ENCODE results near the gene TBC1D21.

TBC1D21 gene

DNA sequence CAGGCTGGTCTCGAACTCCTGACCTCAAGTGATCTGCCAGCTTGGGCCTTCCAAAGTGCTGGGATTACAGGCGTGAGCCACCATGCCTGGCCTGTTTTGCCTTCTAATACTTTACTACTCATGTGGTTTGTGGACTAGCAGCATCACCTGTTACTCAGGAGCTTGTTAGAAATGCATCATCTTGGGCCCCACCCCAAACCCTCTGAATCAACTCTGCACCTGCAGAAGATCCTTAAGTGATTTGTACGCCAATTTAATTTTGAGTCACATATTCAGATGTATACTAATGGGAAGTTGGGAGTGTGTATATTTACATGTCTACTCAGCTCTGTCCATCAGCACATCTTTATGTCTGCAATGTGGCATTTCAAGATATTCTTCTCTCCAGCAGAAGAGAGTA is 6.1 kb downstream of the TBC1D21 start:
- Histone ChIP-seq H3K36me3 (ENCODE audit: control insufficient read depth, insufficient read depth, low read length, severe bottlenecking) (no peaks in the 10 kb centered on the region), H3K27me3 (replicated peaks; ENCODE audit: control insufficient read depth, insufficient read depth, low read length) (peaks cover 29% of the 10 kb centered on the region), H3K9ac (ENCODE audit: low read length) (no peak overlapping the region), H3K4me1 (ENCODE audit: control insufficient read depth, insufficient read depth, low read length) (no peaks in the 10 kb centered on the region), H3K9me3 (ENCODE audit: control insufficient read depth, low read length) (no peaks in the 10 kb centered on the region), H3K4me3 (ENCODE audit: low read length) (no peak overlapping the region)
- DNase-seq (ENCODE audit: low read depth) = no peak

- H3K4me3 ChIP-seq (ENCODE audit: low read length) = no peak overlapping the region
- H3K27me3 ChIP-seq (replicated peaks; ENCODE audit: control insufficient read depth, insufficient read depth, low read length) = peaks cover 39% of the 10 kb centered on the region
- H3K9ac ChIP-seq (ENCODE audit: low read length) = no peak overlapping the region
- DNase-seq (ENCODE audit: low read depth) = no peak
- H3K9me3 ChIP-seq (ENCODE audit: control insufficient read depth, low read length) = no peaks in the 10 kb centered on the region
- H3K4me1 ChIP-seq (ENCODE audit: control insufficient read depth, insufficient read depth, low read length) = peaks cover 10% of the 10 kb centered on the region
- H3K36me3 ChIP-seq (ENCODE audit: control insufficient read depth, insufficient read depth, low read length, severe bottlenecking) = no peaks in the 10 kb centered on the region
These were observed 8.4 kb downstream of the TBC1D21 start for GRCh38 chr15:73881579-73882320.

DNA sequence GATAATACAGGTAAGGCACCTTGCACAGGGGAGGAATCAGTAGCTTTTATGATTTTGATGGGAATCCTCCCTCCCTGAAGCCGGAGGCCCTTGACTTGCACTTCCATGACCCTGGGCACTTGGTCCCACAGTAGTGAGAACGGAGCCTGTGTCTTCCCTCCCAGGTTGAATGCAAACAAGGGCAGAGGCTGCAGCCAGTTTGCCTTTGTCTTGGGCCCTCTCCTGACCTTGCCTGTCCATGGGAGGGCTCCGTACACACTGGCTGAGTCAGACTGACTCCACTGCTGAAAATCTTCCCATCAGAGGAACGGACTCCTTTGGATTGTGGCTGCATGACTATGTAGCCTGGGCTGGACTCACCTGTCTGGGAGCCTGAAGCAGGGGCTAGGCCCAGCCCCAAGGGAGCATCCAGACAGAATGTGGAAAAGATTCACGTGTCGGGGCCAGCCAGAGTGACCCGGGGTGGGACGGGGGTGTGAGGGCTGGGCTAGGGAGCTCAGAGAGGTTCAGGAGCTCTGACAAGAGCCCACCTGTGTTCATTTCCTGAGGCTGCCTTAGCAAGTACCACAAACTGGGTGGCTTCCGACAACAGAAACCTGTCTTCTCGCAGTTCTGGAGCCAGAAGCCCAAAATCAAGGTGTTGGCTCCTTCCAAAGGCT is 9.5 kb downstream of the TBC1D21 start:
- H3K4me1 ChIP-seq (ENCODE audit: control insufficient read depth, insufficient read depth, low read length) = peaks cover 10% of the 10 kb centered on the region
- no peak for DNase-seq (ENCODE audit: low read depth)

GRCh38 chr15:73884159-73884558 is 10.8 kb downstream of the TBC1D21 start:
- Histone ChIP-seq H3K4me3 (ENCODE audit: low read length) (no peak overlapping the region), H3K9ac (ENCODE audit: low read length) (no peak overlapping the region), H3K9me3 (ENCODE audit: control insufficient read depth, low read length) (no peaks in the 10 kb centered on the region), H3K36me3 (ENCODE audit: control insufficient read depth, insufficient read depth, low read length, severe bottlenecking) (no peaks in the 10 kb centered on the region), H3K4me1 (ENCODE audit: control insufficient read depth, insufficient read depth, low read length) (peaks cover 10% of the 10 kb centered on the region), H3K27me3 (replicated peaks; ENCODE audit: control insufficient read depth, insufficient read depth, low read length) (peaks cover 52% of the 10 kb centered on the region)
- DNase-seq (ENCODE audit: low read depth) = no peak

More for the DNA sequence above, 9.5 kb downstream of the TBC1D21 start:
- Histone ChIP-seq H3K9me3 (ENCODE audit: control insufficient read depth, low read length) (no peaks in the 10 kb centered on the region), H3K4me3 (ENCODE audit: low read length) (no peak overlapping the region), H3K9ac (ENCODE audit: low read length) (no peak overlapping the region), H3K36me3 (ENCODE audit: control insufficient read depth, insufficient read depth, low read length, severe bottlenecking) (no peaks in the 10 kb centered on the region), H3K27me3 (replicated peaks; ENCODE audit: control insufficient read depth, insufficient read depth, low read length) (peaks cover 39% of the 10 kb centered on the region)

GRCh38 chr15:73885954-73886700 is 12.8 kb downstream of the TBC1D21 start:
- no peaks in the 10 kb centered on the region for H3K36me3 ChIP-seq (ENCODE audit: control insufficient read depth, insufficient read depth, low read length, severe bottlenecking)
- peaks cover 10% of the 10 kb centered on the region for H3K4me1 ChIP-seq (ENCODE audit: control insufficient read depth, insufficient read depth, low read length)
- DNase-seq (ENCODE audit: low read depth) = no peak
- H3K9ac ChIP-seq (ENCODE audit: low read length) = no peak overlapping the region
- H3K27me3 ChIP-seq (replicated peaks; ENCODE audit: control insufficient read depth, insufficient read depth, low read length) = peaks cover 64% of the 10 kb centered on the region
- no peaks in the 10 kb centered on the region for H3K9me3 ChIP-seq (ENCODE audit: control insufficient read depth, low read length)
- no peak overlapping the region for H3K4me3 ChIP-seq (ENCODE audit: low read length)

GRCh38 chr15:73886717-73887345 is 13.5 kb downstream of the TBC1D21 start:
- Histone ChIP-seq H3K4me3 (ENCODE audit: low read length) (no peak overlapping the region), H3K4me1 (ENCODE audit: control insufficient read depth, insufficient read depth, low read length) (peaks cover 10% of the 10 kb centered on the region), H3K36me3 (ENCODE audit: control insufficient read depth, insufficient read depth, low read length, severe bottlenecking) (no peaks in the 10 kb centered on the region), H3K9me3 (ENCODE audit: control insufficient read depth, low read length) (no peaks in the 10 kb centered on the region), H3K9ac (ENCODE audit: low read length) (no peak overlapping the region), H3K27me3 (replicated peaks; ENCODE audit: control insufficient read depth, insufficient read depth, low read length) (peaks cover 60% of the 10 kb centered on the region)
- DNase-seq (ENCODE audit: low read depth) = no peak

DNA sequence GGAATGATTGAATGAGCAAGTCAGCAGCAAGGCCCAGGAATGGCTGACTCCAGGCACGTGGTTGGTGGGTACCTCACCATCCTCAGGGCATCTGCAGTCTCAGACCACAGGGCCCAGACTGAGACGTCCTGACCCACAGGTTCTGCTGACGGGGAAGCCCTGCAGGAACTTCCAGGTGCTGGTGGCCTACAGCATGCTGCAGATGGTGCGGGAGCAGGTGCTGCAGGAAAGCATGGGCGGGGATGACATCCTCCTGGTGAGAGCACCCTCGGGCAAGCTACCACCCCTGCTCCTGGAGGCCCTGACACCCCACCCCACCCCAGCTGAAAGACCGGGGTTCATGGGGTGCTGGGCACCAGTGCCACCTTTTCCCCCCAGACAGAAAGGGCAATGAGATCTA is 14.1 kb downstream of the TBC1D21 start:
- Histone ChIP-seq H3K4me3 (ENCODE audit: low read length) (no peak overlapping the region), H3K4me1 (ENCODE audit: control insufficient read depth, insufficient read depth, low read length) (peaks cover 10% of the 10 kb centered on the region), H3K9ac (ENCODE audit: low read length) (no peak overlapping the region), H3K27me3 (replicated peaks; ENCODE audit: control insufficient read depth, insufficient read depth, low read length) (peaks cover 56% of the 10 kb centered on the region), H3K36me3 (ENCODE audit: control insufficient read depth, insufficient read depth, low read length, severe bottlenecking) (no peaks in the 10 kb centered on the region), H3K9me3 (ENCODE audit: control insufficient read depth, low read length) (no peaks in the 10 kb centered on the region)
- no peak for DNase-seq (ENCODE audit: low read depth)

GRCh38 chr15:73888224-73889041 is 15.1 kb downstream of the TBC1D21 start:
- peaks cover 46% of the 10 kb centered on the region for H3K27me3 ChIP-seq (replicated peaks; ENCODE audit: control insufficient read depth, insufficient read depth, low read length)

GRCh38 chr15:73889053-73889761 is 15.8 kb downstream of the TBC1D21 start:
- Histone ChIP-seq H3K4me1 (ENCODE audit: control insufficient read depth, insufficient read depth, low read length) (peaks cover 10% of the 10 kb centered on the region), H3K9me3 (ENCODE audit: control insufficient read depth, low read length) (no peaks in the 10 kb centered on the region)

More at GRCh38 chr15:73888224-73889041, 15.1 kb downstream of the TBC1D21 start:
- H3K9me3 ChIP-seq (ENCODE audit: control insufficient read depth, low read length) = no peaks in the 10 kb centered on the region
- DNase-seq (ENCODE audit: low read depth) = no peak
- no peak overlapping the region for H3K4me3 ChIP-seq (ENCODE audit: low read length)
- peaks cover 10% of the 10 kb centered on the region for H3K4me1 ChIP-seq (ENCODE audit: control insufficient read depth, insufficient read depth, low read length)
- H3K36me3 ChIP-seq (ENCODE audit: control insufficient read depth, insufficient read depth, low read length, severe bottlenecking) = no peaks in the 10 kb centered on the region
- H3K9ac ChIP-seq (ENCODE audit: low read length) = no peak overlapping the region

DNA sequence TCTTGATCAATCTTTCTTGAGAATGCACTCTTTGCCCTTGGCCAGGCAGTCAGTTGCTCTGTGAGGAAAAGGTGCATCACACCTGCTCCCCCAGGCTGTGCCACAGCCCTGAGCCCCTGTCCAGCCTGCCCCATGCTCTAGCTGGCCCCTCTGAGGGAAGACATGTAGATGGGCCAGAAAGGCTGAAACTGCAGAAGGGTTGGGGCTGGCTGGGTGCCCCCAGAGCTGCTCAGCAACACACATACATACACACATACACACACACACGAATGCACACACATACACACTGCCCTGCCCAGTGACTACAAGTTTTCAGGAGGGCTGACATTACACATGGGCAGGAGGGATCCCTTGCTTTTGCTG is 16.4 kb downstream of the TBC1D21 start:
- no peak for DNase-seq (ENCODE audit: low read depth)
- H3K9me3 ChIP-seq (ENCODE audit: control insufficient read depth, low read length) = no peaks in the 10 kb centered on the region
- H3K36me3 ChIP-seq (ENCODE audit: control insufficient read depth, insufficient read depth, low read length, severe bottlenecking) = no peaks in the 10 kb centered on the region
- H3K4me3 ChIP-seq (ENCODE audit: low read length) = no peak overlapping the region
- H3K4me1 ChIP-seq (ENCODE audit: control insufficient read depth, insufficient read depth, low read length) = peaks cover 10% of the 10 kb centered on the region
- no peak overlapping the region for H3K9ac ChIP-seq (ENCODE audit: low read length)
- peaks cover 37% of the 10 kb centered on the region for H3K27me3 ChIP-seq (replicated peaks; ENCODE audit: control insufficient read depth, insufficient read depth, low read length)

More at GRCh38 chr15:73889053-73889761, 15.8 kb downstream of the TBC1D21 start:
- no peak for DNase-seq (ENCODE audit: low read depth)
- Histone ChIP-seq H3K9ac (ENCODE audit: low read length) (no peak overlapping the region), H3K4me3 (ENCODE audit: low read length) (no peak overlapping the region), H3K27me3 (replicated peaks; ENCODE audit: control insufficient read depth, insufficient read depth, low read length) (peaks cover 39% of the 10 kb centered on the region), H3K36me3 (ENCODE audit: control insufficient read depth, insufficient read depth, low read length, severe bottlenecking) (no peaks in the 10 kb centered on the region)

Data from adipocyte (in vitro differentiated cells).